A673 (cell line): Measurements from ENCODE around the gene CUX1. TPM values are rescaled to one million over a fixed set of nuclear protein-coding genes. Genes with fewer than 3 reads are reported as not detected.

Source experiments
- BruUV-seq: library from RNA; stranded (reverse); fragments of 400-500 nt; replicated peaks from 2 replicates; lab custom pipeline; 2021; lab: Mats Ljungman, UMichigan
- CTCF ChIA-PET: fragments of 300-600 bp; sonication (Branson Sonifier 250); formaldehyde crosslinking; loops from one replicate; lab custom pipeline; 2022; ENCODE audit warnings: antibody characterized with exemption; lab: Charles Lee
- POLR2A ChIA-PET: fragments of 300-600 bp; sonication (Branson Sonifier 250); formaldehyde crosslinking; loops from one replicate; lab custom pipeline; 2022; ENCODE audit warnings: antibody characterized with exemption; ENCODE audit not compliant: low non-redundant PET; lab: Charles Lee
- DNase-seq: peaks from one replicate; pipeline ENCODE4 v3.0.0-alpha.2; 2015; ENCODE audit warnings: low spot score
- H3K27ac ChIP-seq: fragments of 200-600 bp; sonication (generic); 2 replicates; pipeline ENCODE4 v1.5.1; 2016; ENCODE audit warnings: mixed run types, low read depth, mild to moderate bottlenecking, mixed read lengths, antibody characterized with exemption, low read length; ENCODE audit not compliant: poor library complexity, severe bottlenecking
- H3K27me3 ChIP-seq: fragments of 200-600 bp; sonication (generic); replicated peaks from 2 replicates; pipeline ENCODE4 v1.6.1; 2017; ENCODE audit warnings: mixed run types, low read depth, mild to moderate bottlenecking, mixed read lengths, antibody characterized with exemption, low read length; ENCODE audit not compliant: insufficient read depth, poor library complexity
- H3K36me3 ChIP-seq: fragments of 200-600 bp; sonication (generic); 2 replicates; pipeline ENCODE4 v1.6.1; 2016; ENCODE audit warnings: mixed run types, mild to moderate bottlenecking, mixed read lengths, antibody characterized with exemption, low read length; ENCODE audit not compliant: insufficient read depth, poor library complexity, severe bottlenecking
- H3K4me1 ChIP-seq: fragments of 200-600 bp; sonication (generic); 2 replicates; pipeline ENCODE4 v1.6.1; 2017; ENCODE audit warnings: mixed run types, mild to moderate bottlenecking, mixed read lengths, antibody characterized with exemption, low read length; ENCODE audit not compliant: insufficient read depth, poor library complexity, severe bottlenecking
- H3K4me3 ChIP-seq: fragments of 200-600 bp; sonication (generic); 2 replicates; pipeline ENCODE4 v1.5.1; 2016; ENCODE audit warnings: low read depth, mixed run types, mild to moderate bottlenecking, mixed read lengths, low read length; ENCODE audit not compliant: poor library complexity, severe bottlenecking
- H3K9me3 ChIP-seq: fragments of 200-600 bp; sonication (generic); 2 replicates; pipeline ENCODE4 v1.6.1; 2016; ENCODE audit warnings: mixed run types, low read depth, mild to moderate bottlenecking, mixed read lengths, antibody characterized with exemption, low read length; ENCODE audit not compliant: poor library complexity, severe bottlenecking
- CTCF ChIP-seq: fragments of 300-800, 200-600 bp; sonication (generic); conservative IDR thresholded peaks from 2 replicates; pipeline ENCODE4 v1.5.1; 2017; ENCODE audit warnings: low read depth, mild to moderate bottlenecking, antibody characterized with exemption, low read length, moderate library complexity, mixed read lengths
- EZH2 ChIP-seq: fragments of 200-600 bp; sonication (generic); IDR thresholded peaks from 2 replicates; pipeline ENCODE4 v1.6.1; 2017; ENCODE audit warnings: borderline replicate concordance, low read depth, mild to moderate bottlenecking, mixed read lengths, antibody characterized with exemption, low read length; ENCODE audit not compliant: poor library complexity, severe bottlenecking
- intact Hi-C: fragments of 100-400 bp; cut with micrococcal nuclease; formaldehyde crosslinking; loops from one replicate; pipeline ENCODE4 v1.10.0; 2022; ENCODE audit not compliant: unreplicated experiment
- total RNA-seq: library from RNA; stranded (reverse); gene quantifications from 2 replicates; pipeline ENCODE4 v1.2.3, GENCODE V29; 2021

The CUX1 gene
- total RNA-seq, 1 experiment from 2014 or later, result 49.4 TPM

GRCh38 chr7:101973130-101973529, 155.7 kb downstream of the CUX1 start:
- CTCF ChIA-PET, result no interaction called here
- intact Hi-C loops, result no loop called here

GRCh38 chr7:101974393-101974792, 157.0 kb downstream of the CUX1 start:
- intact Hi-C loops, result no loop called here
- Histone ChIP-seq H3K9me3 (no peaks in the 10 kb centered on the region), H3K4me3 (no peak overlapping the region), H3K4me1 (no peaks in the 10 kb centered on the region), H3K36me3 (no peaks in the 10 kb centered on the region), H3K27ac (no peak overlapping the region), H3K27me3 (no peaks in the 10 kb centered on the region)
- TF ChIP-seq CTCF, result no peak
- TF ChIP-seq EZH2, result no peak
- DNase-seq, result no peak
- POLR2A ChIA-PET, result interaction anchor here (0.5 kb wide), 1 partner anchor 214 kb away, joined by 8 read pairs; no protein-coding TSS in a partner anchor
- BruUV-seq, result no TSS peak
- CTCF ChIA-PET, result no interaction called here

More at GRCh38 chr7:101973130-101973529, 155.7 kb downstream of the CUX1 start:
- H3K4me1 ChIP-seq, result no peaks in the 10 kb centered on the region
- H3K36me3 ChIP-seq, result no peaks in the 10 kb centered on the region
- H3K27ac ChIP-seq, result no peak overlapping the region
- POLR2A ChIA-PET, result no interaction called here
- no TSS peak for BruUV-seq
- no peak overlapping the region for H3K4me3 ChIP-seq
- no peaks in the 10 kb centered on the region for H3K9me3 ChIP-seq
- no peak for TF ChIP-seq EZH2
- no peak for TF ChIP-seq CTCF
- DNase-seq, result no peak
- no peaks in the 10 kb centered on the region for H3K27me3 ChIP-seq

GRCh38 chr7:101975046-101975445, 157.6 kb downstream of the CUX1 start:
- ChIA-PET POLR2A (no interaction called here), CTCF (no interaction called here)
- no peak for DNase-seq
- H3K9me3 ChIP-seq, result no peaks in the 10 kb centered on the region
- H3K36me3 ChIP-seq, result no peaks in the 10 kb centered on the region
- no peaks in the 10 kb centered on the region for H3K27me3 ChIP-seq
- intact Hi-C loops, result no loop called here
- BruUV-seq, result no TSS peak
- H3K4me3 ChIP-seq, result no peak overlapping the region
- no peak overlapping the region for H3K27ac ChIP-seq
- TF ChIP-seq CTCF (no peak), EZH2 (no peak)
- no peaks in the 10 kb centered on the region for H3K4me1 ChIP-seq
